ENCODE data around the gene CDH12.

Gene CDH12

GRCh38 chr5:22764736-22765135 lies 88.4 kb downstream of the CDH12 start:
- no peak for DNase-seq (ENCODE audit: low spot score)

DNA sequence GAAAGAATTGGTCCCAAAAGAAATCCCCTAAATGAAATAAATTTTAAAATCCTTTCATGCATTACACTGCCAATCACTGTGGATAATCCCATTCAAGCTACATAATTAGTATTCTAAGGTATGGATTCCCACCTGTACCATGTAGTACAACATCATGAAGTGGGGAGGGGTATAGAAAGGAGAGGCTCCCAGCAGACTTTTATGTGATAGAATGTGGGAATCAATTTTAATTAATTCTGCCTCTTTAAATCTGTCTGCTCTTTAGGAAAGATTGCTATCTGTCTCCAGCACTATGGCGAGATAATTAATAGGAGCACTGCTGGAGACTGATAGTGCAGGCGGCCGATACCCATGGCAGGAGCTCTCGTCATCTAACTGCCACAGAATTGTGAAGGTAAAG lies 95.4 kb downstream of the CDH12 start:
- no peak for DNase-seq (ENCODE audit: low spot score)

GRCh38 chr5:22754155-22754554 lies 99.0 kb downstream of the CDH12 start:
- no peak for DNase-seq (ENCODE audit: low spot score)

GRCh38 chr5:22751536-22751935 lies 101.6 kb downstream of the CDH12 start:
- DNase-seq (ENCODE audit: low spot score), result no peak

- DNase-seq (ENCODE audit: low spot score), result no peak
These were observed 116.6 kb downstream of the CDH12 start for GRCh38 chr5:22736443-22737003.

- no peak for DNase-seq (ENCODE audit: low spot score)
These were observed 118.2 kb downstream of the CDH12 start for GRCh38 chr5:22734907-22735306.

DNA sequence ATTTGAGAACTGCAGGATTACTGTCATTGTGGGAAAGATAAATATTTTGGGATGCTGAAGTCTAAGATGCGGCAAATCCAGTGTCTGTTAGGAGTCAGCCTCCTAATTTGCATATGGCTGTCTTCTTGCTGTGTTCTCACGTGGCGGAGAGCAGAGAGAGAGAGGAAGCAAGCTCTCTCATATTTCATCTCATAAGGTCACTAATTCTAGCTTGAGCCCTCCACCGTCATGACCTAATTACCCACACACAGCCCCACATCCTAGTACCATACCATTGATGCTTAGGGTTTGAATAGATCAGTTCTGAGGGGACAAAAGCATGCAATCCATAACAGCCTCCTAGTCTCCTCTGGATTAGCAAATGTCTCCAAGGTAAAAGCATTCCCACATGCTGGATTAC lies 124.5 kb downstream of the CDH12 start:
- DNase-seq (ENCODE audit: low spot score), result no peak

GRCh38 chr5:22722491-22722890 lies 130.7 kb downstream of the CDH12 start:
- no peak for DNase-seq (ENCODE audit: low spot score)

GRCh38 chr5:22722056-22722455 lies 131.1 kb downstream of the CDH12 start:
- no peak for DNase-seq (ENCODE audit: low spot score)

DNA sequence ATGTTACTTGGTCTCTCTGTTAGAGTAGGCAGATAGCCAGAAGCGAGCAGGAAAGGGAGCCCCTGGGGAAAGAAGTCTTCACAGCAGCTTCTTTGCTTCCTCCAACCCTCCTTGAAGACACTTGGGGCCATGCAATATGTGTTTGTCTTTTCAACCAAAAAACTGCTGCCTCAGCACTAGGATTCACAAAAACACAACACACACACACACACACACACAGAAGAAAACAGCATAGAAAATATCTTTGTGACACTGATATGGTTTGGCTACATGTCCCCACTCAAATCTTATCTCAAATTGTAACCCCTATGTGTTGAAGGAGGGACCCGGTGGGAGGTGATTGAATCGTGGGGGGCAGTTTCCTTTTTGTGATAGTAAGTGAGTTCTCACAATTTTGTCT lies 133.3 kb downstream of the CDH12 start:
- no peak for DNase-seq (ENCODE audit: low spot score)

DNA sequence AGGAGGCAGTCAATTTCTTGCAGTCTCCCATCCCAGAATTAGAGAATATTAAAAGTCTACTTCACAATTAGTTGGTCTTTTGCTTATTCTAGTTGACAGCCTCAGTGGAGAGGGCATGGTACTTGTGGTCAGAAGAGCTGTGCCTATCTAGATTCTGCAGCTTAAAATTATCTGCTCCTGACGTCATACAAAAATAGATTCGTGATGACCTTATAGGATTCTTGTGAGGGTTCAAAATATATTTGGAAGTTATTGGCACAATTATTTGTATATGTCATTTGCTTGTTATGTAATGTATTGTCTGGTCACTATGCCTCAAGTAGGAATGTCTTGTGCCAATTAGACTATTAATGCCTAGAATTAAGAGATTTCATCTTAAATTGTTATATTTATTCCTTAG lies 142.5 kb downstream of the CDH12 start:
- DNase-seq (ENCODE audit: low spot score), result no peak

GRCh38 chr5:22709743-22710142 lies 143.4 kb downstream of the CDH12 start:
- no peak for DNase-seq (ENCODE audit: low spot score)

DNA sequence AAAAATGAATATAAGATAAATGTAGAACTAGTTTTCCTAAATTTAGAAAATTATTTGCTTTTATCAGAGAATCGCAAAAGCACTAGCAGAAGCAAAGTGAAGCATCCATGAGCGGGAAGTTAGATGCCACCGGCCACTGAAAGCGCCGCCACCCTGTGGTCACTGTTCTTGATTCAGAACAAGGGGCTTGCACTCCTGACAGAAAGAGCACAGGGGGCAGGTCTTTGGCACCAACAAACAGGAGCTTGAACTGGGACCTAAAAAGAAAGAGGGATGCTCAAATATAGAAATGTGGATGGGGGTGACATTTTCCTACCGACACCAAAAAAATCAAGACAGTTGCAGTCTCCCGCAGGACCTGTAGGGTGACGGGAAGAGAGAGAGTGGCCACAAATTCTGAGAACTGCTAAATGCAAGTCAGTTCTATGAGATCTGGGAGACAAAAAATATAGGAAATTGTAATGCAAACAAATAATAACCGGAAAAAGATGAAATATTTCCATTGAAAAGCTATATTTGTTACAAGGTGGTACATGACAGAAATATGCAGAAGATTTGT lies 144.3 kb downstream of the CDH12 start:
- no peak for DNase-seq (ENCODE audit: low spot score)

DNA sequence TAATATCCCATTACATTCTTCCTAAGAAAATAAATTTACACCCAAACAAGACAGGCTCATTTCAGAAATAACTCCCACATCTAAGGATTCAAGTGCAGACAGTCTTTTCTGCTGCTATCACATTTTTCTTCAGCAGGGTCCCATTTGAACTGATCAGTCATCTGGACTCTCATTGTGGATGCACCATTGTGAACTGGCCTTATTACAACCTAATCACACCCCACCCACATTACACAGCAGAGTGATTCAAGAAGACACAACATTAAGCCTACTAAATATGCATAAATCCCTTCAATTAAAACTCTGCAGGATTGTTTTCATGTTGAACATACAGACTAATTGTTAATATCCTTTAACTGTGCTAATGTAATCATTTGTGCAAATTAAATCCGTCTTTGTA lies 146.2 kb downstream of the CDH12 start:
- DNase-seq (ENCODE audit: low spot score), result no peak

DNA sequence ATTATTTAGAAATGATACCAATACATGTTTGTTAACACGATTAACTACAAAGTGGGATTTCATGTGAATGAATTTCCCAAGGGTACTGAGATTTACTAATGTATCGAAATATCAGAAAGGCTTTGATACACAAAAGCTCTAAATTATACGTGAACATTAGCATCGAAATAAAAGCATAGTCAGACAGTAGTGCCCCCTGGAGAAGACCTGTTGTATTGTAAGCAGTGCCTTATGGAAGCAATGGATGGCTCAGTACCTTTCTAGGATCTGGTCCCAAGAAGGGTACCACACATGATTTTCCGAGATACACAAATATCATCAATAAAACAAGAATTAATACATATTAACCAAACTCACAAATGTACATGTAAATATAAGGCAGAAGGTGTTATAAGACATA lies 153.8 kb downstream of the CDH12 start:
- no peak for DNase-seq (ENCODE audit: low spot score)

- no peak for DNase-seq (ENCODE audit: low spot score)
These were observed 160.0 kb downstream of the CDH12 start for GRCh38 chr5:22693121-22693520.

GRCh38 chr5:22683050-22683449 lies 170.1 kb downstream of the CDH12 start:
- DNase-seq (ENCODE audit: low spot score), result no peak

DNA sequence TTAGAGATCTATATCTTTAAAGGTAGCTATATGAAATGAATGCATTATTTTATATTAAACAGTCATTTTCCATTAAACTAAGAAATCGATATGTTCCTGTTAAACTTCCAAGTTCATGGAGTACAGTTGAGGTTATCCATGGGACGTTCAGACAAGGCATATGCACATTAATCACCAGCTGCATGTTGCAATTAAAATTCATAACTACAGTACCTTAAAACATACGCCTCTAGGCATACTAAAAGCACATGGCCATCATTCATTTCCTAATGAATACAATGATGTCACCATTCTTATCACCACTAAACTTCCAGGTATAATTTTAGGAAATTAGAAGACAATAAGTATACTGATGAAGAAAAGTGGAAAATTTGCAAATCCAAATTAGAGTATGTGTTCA lies 174.3 kb downstream of the CDH12 start:
- DNase-seq (ENCODE audit: low spot score), result no peak

GRCh38 chr5:22673131-22673530 lies 180.0 kb downstream of the CDH12 start:
- DNase-seq (ENCODE audit: low spot score), result no peak

GRCh38 chr5:22669345-22669744 lies 183.8 kb downstream of the CDH12 start:
- DNase-seq (ENCODE audit: low spot score), result no peak

DNA sequence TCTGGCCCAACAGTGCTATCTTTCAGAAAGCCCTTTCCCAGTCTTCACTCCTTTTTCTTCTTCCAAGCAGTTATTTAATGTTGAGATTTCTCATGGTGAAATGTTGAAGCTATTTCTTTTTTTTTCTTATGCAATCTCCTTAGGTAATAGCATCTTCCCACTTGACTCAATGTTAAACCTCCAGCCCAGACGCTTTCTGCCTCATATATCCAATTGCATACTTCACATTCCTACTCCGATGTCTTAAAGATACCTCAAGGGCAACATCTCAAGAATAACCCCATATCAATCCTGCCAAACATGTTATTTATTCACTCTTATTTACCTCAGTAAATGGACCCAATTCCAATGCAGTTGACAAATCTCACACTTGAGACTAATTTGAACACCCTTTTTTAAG lies 187.3 kb downstream of the CDH12 start:
- DNase-seq (ENCODE audit: low spot score), result no peak

DNA sequence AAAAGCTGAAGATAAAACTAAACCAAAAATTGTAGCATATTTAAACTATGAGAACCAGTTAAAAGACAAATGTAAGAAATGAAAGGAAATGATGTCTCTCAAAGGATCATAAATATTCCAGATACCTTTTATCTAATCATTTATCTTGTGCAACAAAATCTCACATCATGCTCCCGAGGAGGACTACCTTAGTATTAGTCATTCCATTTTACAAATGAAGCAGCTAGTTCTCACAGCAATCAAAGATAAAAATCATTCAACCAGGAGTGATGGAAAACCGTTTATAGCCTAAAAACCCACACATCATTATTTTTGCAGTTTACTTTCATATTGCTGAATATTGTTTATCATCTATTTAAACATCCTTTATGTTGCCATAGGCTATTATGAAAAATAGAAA lies 190.0 kb downstream of the CDH12 start:
- DNase-seq (ENCODE audit: low spot score), result no peak

- no peak for DNase-seq (ENCODE audit: low spot score)
These were observed 190.8 kb downstream of the CDH12 start for GRCh38 chr5:22662391-22662790.

- DNase-seq (ENCODE audit: low spot score), result no peak
These were observed 201.8 kb downstream of the CDH12 start for GRCh38 chr5:22651355-22651754.

DNA sequence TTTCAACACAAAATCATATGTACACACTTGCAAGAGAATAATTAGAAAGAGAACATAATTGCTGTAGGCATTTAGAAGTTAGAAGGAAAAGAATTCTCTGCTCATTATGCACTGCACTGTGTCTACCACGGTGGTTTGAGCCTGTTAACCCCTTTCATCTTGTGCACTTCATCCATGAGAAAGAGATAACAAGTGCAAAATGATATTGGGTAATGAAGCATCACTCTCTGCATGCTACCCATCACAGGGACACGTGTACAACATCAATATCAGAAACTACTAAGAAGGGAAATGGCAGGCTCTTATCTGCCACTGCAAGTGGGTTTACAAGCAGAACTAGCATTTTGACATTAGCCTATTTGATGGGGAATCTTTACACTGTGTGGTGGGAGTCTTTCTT lies 202.6 kb downstream of the CDH12 start:
- no peak for DNase-seq (ENCODE audit: low spot score)

Measured in AG08396 (cell line).